HK-2 (cell line): ENCODE data around the gene FBXL7.

ENCODE experiments used
- DNase-seq: peaks from one replicate; pipeline ENCODE4 v3.0.0-alpha.2; 2018; ENCODE audit not compliant: unreplicated experiment

Gene FBXL7

DNA sequence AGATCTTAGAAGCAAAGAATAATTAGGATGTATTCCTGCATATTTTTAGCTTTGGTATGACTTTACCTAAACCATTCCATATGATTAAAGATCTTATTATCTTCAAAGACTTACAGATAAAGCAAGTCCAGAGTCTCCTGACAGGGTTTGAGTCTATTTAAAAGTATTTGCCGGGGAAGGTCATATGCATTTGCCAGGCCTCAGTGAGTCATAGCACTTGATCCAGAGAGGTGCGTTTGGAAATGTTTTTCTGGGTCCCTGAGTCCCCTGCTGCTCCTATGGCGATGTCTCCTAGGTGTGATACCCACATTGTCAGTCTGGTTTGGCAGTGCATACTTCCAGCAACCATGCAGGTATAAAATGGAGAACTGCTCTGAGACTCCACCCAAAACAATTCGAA, 217.0 kb downstream of the FBXL7 start:
- DNase-seq, result no peak

DNA sequence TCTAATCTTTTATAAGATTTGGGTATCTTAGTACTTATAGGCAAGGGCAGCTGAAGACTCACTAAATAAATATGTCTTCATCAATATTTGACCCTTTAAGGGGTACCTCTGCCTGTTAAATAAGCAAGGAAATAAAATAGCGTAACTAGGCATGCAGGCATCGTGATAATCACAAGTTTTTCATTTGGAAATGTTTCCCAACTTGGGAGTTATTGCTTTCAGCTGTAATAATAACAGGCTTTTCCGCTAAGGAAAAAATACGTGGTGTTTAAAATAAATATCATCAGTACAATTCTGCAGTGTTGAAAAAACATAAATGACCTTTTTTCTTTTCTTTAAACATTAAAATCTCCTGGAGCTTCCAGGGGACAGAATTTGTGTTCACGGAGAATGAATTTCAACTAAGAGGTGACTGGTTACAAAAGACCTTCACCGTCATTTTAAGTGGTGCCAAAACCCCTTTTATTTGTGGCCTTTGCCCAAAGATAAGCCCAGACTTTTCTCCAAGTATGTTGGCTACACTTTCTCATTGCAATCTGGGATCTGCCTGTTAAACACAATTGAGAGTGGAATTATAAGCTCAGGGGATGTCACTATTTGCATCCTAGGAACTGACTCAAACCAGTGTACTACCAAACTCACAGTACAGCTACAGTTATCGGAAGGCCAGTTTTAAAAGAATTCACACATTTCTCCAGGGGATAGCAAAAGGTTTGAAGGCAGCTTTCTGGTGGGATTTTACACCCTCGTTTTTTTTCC, 218.6 kb downstream of the FBXL7 start:
- no peak for DNase-seq

DNA sequence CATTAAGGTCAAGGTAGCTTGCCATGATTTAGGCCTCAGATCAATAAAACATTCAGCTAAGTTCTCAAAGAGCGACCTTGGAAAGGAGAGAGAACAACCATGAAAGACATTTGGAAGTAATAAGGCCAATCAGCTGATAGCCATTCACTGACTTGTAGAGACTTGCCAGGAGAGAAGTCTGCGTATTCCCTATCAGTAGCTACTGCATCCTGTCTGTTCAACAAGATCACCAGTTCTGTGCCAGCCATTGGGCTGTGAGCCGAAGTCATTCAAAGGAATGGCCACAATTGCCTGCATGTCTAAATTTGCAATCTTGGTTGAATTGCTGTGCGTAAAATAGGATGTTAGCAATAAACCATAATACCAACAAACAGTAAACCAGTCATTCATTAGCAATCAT, 219.8 kb downstream of the FBXL7 start:
- DNase-seq, result no peak

DNA sequence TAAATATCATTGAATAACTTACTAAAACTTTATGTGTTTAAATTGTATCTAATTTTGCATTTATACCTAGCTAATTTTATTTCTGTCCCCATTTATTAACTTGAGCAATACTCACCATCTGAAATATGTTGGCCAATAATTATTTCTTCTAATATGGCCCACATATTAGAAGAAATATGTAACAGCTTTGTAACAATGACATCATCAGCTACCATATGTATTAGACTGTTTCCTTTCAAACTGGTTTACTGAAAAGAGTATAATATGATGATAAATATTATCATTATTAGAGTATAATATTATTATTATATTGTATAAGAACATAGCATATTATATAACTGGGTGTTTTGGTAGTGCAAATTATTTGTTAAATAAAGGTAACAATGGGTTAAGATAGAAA, 220.5 kb downstream of the FBXL7 start:
- DNase-seq, result no peak

DNA sequence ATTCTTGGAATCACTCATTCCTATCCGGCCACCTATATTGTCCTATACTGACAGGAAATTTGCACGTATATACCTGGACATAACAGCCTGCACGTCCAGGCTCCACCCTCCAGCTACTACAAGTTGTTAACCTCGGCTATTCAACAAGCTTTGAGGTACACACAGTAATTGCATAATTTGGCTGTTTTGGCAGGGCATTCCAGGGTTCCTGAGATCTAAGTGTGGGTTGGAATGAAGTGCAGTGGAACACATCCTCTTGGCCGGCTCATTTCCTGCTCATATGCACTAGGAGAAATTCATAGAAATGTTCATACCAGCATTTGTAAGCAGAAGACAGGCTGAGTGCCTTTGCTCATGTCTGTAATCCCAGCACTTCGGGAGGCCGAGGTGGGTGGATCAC, 222.3 kb downstream of the FBXL7 start:
- DNase-seq, result no peak

DNA sequence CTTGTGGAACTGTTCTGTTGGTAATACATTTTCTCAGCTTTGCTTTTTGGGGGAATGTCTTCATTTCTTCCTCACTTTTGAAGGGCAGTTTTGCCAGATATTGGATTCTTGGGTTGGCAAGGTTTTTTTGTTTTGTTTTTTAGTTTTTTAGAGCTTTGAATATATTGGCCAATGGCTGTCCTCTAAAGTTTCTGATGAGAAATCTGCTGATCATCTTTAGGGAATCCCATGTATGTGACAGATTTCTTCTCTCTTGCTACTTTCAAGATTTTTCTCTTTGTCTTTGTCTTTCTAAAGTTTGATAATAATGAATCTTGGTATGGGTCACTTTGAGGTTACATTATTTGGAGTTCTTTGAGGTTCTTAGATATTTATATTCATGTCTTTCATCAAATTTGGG, 227.4 kb downstream of the FBXL7 start:
- no peak for DNase-seq

DNA sequence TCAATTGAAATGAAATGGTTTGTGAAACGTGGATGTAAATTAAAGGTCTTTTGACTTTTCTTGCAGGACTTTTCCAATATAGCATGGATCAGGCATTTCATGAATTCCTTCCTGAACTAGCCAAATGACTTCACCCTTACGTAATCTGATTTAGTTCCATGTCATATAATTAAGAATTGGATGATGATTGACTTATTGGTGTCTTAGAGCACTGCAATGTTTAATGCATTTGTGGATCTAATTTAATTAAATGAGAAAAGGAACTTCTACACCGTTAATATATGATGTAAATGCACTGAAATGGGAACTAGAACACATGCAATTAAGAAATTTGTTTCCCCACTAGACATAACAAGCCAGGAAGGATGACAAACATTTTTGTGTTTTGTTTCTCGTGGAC, 228.8 kb downstream of the FBXL7 start:
- no peak for DNase-seq

DNA sequence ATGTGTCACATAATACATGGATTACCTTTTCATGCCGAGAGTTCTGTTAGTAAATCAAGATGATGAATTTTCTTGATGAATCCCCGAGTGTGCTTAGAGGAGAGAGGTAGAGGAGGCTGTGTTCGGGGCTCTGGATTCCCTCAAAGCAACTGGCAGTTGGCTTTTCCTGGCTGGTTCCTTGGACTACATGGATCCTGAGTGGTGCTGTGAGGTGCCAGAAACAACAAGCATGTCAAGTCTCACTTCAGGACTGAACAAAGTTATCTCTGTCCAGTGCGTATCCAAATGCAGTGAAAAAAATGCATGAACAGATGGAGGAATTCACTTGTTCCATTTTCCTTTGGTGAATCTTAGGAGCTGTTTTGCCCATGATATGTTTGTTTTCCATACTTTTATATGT, 231.7 kb downstream of the FBXL7 start:
- no peak for DNase-seq

DNA sequence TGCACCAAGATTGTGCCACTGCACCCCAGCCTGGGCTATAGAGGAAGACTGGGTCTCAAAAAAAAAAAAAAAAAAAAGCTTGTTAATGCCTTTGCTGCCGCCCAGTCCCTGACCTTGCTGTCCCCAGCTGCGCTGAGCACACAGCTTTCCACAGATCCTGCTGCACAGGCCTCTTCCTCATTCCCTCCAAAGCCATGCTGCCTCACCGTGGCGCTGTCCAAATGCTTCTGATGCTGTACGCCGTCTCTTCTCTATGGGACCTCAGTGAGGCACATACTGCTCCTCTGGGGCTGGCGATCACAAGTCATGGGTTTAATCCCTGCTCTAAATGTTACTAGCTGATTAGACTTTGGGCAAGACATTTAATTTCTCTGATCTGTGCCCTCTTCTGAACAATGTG, 234.1 kb downstream of the FBXL7 start:
- DNase-seq, result no peak

DNA sequence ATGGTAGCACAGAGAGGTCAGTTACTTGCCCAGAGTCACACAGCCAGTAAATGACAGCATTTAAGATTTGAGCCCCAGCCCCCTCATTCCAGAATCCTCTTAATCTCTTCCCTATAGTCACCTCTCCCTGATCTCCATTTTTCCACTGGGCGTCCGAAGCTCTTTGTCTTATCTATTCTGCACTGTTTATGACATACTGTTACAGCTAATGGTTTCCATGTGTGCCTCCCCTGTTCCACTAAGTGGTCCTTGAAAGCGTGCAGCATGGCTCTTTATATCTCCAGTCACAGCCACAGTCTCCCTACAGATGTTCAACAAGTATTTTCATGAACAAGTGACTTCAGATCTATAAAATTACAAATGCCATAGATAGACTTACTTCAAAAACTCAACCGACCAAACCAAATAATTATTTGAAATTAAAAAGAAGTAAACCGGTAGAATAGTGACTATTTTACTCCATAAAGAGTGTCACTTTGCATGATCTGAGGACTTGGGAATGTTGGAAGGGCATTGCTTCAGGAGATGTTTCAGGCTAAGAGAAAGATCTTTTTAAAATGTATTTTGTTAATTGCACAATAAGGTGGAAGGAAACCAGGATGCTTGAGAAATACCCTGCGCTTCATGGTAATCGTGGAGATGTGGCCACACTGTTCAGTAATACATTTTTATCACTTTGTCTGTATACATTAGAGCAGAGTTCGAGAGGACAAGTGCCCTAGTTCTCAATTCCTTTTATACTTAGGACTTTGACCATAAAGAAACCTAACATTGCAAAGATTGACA, 237.2 kb downstream of the FBXL7 start:
- no peak for DNase-seq

DNA sequence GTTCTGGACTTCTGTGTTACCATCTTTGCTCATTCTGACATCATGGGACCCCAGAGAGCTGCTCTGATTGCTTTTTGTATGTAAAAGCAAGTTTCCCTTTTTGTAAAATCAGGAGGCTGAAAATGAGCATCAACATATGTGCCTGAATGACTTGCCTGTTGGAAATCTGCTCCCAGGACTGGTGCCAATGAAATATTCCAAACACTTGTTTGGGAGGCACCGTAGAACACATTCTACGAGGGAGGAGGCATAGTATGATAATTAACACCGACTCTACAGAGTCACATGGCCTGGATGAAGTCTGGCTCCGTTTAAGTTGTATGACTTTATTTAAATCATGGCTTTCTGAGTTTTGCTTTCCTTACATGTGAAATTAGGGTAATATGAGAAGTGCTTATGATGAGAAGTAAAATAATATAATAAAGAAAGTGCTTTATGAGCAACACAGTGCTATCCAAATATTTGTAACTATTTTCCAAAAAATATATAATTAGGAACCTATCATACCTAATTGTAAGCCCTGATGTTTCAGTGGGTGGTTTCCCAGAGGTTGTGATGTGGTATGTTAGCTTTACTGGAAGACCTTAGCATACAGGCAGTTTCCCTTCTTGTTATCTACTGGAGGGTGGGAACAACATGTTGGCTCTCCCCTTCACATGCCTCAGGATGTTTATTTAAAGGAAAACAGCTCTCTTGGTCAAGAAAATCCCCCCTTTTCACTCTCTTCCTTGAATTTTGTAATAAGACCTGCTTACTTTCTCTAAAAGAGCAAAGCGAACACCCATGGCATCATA, 238.1 kb downstream of the FBXL7 start:
- no peak for DNase-seq

DNA sequence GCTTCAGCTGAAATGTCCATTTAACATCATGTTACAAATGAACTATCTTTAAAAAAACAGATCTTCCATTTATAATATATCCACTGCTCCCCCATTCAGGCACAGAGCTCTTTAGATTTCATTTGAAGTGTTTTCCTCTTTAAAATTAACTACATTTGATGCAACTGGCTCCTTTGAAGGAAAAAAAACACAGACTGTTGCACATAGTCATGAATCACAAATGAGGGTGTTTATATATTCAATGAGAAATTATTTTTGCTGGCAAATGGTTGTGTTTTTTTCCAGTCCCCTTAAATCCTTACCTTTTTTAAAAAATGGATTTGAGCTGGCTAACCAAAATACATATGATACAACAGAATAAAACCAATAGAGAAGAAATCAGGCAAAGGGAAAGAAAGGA, 240.4 kb downstream of the FBXL7 start:
- no peak for DNase-seq

DNA sequence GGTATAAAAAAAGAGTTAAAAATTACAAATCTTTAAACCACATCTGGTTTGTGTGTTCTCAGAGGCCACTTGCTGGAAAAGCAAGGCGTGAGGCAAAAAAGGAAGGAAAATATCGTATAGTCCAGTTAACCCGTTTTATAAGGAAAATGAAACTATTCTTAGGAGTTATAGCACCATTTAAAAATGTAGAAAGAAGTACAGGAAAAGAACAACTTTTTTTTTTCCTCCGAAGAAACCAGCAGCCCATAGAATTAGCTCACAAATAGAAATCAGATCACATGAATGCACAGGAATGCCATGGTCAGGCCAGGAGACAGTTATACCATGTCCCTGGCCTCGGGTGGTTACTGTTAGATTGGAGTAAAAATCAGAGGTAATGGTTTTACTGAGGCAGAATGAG, 241.6 kb downstream of the FBXL7 start:
- DNase-seq, result no peak

DNA sequence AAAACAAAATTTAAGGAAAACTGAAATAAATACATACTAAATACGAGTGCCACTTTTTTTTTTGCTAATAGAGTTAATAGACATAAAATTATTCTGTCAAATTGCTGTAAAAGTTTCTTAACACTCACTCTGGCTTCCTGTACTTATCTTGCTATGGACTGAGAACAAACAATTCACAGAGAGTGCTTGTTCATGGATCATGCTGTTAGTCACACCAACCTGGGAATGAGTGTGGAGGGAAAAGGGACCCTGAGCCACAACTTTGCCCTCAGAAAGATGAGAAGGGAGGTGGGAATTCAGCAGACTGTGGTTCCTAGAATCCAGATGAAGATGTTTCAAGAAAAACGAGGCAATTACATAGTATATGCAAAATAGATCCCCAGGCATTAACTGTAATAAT, 246.9 kb downstream of the FBXL7 start:
- no peak for DNase-seq

DNA sequence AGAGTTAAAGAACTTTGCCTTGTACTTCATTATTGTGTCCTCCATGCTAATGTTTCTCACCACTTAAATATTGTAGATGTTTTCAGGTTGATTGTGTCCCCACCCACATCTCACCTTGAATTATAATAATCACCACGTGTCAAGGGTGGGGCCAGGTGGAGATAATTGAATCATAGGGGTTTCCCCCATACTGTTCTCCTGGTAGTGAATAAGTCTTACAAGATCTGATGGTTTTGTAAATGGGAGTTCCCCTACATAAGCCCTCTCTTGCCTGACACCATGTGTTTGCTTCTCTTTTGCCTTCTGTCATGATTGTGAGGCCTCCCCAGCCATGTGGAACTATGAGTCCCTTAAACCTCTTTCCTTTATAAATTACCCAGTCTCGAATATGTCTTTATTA, 248.3 kb downstream of the FBXL7 start:
- no peak for DNase-seq

DNA sequence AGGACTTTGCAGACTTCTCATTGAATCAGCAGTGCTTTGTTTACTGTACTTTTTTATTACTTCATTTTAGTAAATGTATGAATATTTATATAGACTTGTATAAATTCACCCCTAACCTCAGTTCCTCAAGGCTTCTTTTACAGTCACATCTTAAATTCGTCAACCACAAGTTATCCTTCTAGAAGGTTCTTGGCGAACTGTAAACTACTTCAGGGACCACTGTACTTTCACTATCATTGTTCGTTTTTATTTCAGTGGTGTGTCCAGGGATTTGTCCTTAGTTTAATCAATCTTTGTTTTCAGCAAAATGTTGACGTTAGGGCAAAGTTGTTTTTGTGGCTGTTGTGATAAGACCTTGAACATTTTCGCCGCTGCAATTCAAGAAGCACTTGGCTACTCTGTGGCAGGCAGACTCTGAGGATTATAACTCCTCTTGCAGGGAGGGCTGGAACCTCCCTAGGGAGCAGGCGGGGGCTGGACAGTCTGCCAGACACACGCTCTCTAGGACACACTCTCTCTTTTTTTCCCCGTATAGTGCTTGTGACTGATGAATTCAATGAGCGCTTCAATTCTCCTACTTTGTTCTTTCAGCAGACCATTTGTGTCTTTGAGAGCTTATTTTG, 252.8 kb downstream of the FBXL7 start:
- no peak for DNase-seq

DNA sequence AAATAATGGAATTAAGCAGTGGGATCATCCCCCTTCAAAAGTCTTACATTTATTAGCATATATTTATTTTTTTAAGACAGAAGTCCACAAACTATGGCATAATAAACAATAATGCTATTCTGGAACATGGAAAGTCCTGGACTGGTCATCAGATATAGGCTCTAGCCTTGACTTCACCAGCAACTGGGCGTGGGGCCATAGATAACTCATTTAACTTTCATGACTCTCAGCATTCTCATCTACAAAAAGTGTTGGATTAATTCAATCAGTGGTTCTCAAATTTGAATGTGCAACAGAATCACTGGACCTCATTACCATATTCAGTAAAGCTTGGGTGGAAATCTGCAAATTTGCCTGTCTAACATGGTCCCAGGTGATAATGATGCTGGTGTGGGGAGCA, 253.8 kb downstream of the FBXL7 start:
- no peak for DNase-seq

DNA sequence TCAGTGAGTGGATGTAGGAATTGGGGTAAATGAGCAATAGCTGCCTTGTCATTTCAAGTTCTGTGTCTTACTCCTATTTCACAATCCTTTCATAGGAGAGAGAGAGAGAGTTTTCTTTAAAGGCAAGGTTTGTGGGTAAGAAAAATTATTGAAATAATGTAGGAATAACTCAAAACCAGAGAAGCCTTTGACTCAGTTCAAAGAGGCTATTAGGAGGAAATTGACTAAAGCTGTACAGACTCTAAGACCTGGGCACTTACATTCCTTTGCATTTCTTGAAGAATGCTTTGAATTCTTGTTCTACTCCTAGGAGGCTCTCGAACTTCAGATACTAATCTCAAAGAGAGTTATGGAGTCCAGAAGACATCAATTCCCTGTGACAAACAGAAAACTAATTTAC, 257.1 kb downstream of the FBXL7 start:
- no peak for DNase-seq

DNA sequence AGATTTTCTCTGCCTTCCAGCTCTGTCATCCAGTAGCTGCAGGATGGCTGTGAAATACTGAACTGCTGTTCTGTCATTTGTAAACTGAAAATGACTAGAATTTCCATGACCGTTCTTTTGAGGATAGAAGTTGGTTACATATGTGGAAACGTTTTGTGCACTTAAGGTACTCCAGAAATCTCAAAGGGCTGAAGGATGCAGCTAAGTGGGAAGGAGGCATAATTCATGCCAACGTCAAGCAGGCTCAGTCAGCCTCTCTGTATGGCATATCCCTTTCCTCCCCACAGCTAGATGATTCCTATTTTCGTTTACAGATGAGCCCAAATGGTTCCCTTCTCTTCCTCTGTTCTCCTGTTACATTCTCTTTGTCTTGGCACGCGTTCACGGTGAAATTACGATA, 257.6 kb downstream of the FBXL7 start:
- DNase-seq, result no peak

DNA sequence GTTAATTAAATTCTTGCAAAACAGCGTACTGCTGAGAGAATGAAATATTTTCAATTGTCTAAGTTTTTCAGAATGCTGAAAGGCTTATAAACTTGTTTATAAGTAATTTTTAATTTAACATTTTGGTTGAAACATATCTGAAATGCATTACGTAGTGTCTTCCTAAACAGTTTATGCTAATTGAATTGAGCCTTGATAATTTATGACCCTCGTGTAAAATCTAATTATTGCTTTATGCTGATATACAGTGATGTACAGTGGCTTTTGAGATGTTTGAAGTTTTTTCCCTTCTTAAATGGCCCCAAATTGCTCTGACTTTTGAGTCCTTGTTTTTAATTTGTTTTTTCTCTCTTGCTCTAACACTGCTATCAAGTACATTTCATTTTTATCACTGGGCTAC, 262.7 kb downstream of the FBXL7 start:
- DNase-seq, result no peak

DNA sequence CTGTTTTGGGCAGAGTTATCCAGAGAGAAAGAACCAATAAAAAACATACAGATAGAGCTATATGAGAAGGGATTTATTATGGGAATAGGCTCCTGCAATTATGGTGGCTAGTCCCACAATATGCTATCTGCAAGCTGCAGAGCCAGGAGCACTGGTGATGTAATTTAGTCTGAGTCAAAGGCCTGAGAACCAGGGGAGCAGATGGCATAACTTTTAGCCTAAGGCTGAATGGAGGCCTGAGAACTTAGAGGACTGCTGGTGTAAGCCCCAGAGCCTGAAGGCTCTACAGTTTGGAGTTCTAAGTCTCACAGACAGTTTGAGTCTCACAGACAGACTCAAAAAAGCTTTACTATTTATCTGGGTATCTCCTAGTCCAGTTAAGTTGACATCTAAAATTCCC, 263.8 kb downstream of the FBXL7 start:
- DNase-seq, result no peak

DNA sequence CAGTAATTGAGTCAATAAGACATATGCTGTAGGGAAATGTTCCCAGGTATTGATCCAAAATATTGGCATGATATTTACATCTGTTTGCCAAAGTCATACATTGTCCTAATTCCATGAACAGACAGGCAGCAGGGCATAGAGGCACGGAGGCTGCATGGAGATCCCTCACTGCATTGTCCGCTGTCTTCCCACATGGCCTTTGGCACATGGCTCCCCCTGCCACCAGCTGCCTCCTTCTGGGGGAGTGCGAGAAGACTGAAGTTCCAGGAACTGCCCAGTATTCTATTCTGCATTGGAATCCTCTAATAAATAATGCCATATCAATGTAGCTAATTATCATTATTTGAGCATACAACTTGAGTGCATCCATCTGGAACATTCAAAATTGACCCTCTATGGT, 269.0 kb downstream of the FBXL7 start:
- DNase-seq, result no peak
